ENCODE results near the gene GZMB. TPM values are rescaled to one million over a fixed set of nuclear protein-coding genes. Genes with fewer than 3 reads are reported as not detected.

Gene GZMB
- 1,000 to 10,000 TPM; 1,173 to 2,090 TPM for total RNA-seq

GRCh38 chr14:24634158-24634557, at the start of gene GZMB:
GZMB (minus strand) TSS chr14:24634190; CDS start chr14:24634160, 30 bp downstream.
- peaks cover 3% of the 10 kb centered on the region for H3K9me3 Mint-ChIP-seq
- DNase-seq (ENCODE audit: low spot score) = peak; percentile 95
- peaks cover 56 to 62% of the 10 kb centered on the region in 2 donors for H3K4me1 Mint-ChIP-seq (ENCODE audit: low read depth in 2 of 2)
- H3K27me3 Mint-ChIP-seq = no peaks in the 10 kb centered on the region
- peak within 1 kb of the TSS; percentile 99 to 100 for H3K27ac Mint-ChIP-seq
- peak within 1 kb of the TSS; percentile 98 for H3K4me3 Mint-ChIP-seq
- H3K36me3 Mint-ChIP-seq = peaks cover 33% of the 10 kb centered on the region
- peak; percentile 94 to 96 for ATAC-seq

DNA sequence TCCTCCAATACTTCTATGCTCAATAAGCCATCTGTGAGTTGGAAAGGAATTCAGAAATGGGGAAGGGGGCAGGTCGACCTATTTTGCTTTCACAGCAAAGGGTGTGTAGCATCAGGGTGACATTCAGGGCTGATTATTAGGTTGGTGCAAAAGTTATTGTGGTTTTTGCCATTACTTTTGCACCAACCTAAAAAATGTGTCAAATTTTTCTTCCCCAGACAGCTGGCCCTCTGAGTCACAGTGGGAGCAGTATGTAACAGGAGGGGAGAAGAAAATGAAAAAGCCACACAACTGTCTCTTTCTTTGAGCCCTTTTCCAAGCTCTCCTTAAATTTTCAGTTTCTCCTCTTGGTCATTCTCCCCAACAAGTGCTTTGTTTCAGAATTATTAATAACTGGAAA, 47.1 kb upstream of the GZMB start:
- Mint-ChIP-seq H3K4me1 (ENCODE audit: low read depth in 2 of 2) (peaks cover 59 to 74% of the 10 kb centered on the region in 2 donors), H3K27me3 (no peaks in the 10 kb centered on the region), H3K4me3 (peak overlapping the region; percentile 97), H3K27ac (peak overlapping the region; percentile 95 to 98), H3K36me3 (peaks cover 15% of the 10 kb centered on the region), H3K9me3 (peaks cover 3% of the 10 kb centered on the region)
- DNase-seq (ENCODE audit: low spot score) (no peak), ATAC-seq (no peak)

- no peaks in the 10 kb centered on the region for H3K27me3 Mint-ChIP-seq
- DNase-seq (ENCODE audit: low spot score) (no peak), ATAC-seq (peak; percentile 70 to 73)
- peak overlapping the region; percentile 97 for H3K4me3 Mint-ChIP-seq
- H3K27ac Mint-ChIP-seq = peak overlapping the region; percentile 95 to 98
- peaks cover 2% of the 10 kb centered on the region for H3K9me3 Mint-ChIP-seq
- H3K36me3 Mint-ChIP-seq = peaks cover 13% of the 10 kb centered on the region
- peaks cover 62 to 75% of the 10 kb centered on the region in 2 donors for H3K4me1 Mint-ChIP-seq (ENCODE audit: low read depth in 2 of 2)
Observed at GRCh38 chr14:24680516-24680915, 46.5 kb upstream of the GZMB start.

DNA sequence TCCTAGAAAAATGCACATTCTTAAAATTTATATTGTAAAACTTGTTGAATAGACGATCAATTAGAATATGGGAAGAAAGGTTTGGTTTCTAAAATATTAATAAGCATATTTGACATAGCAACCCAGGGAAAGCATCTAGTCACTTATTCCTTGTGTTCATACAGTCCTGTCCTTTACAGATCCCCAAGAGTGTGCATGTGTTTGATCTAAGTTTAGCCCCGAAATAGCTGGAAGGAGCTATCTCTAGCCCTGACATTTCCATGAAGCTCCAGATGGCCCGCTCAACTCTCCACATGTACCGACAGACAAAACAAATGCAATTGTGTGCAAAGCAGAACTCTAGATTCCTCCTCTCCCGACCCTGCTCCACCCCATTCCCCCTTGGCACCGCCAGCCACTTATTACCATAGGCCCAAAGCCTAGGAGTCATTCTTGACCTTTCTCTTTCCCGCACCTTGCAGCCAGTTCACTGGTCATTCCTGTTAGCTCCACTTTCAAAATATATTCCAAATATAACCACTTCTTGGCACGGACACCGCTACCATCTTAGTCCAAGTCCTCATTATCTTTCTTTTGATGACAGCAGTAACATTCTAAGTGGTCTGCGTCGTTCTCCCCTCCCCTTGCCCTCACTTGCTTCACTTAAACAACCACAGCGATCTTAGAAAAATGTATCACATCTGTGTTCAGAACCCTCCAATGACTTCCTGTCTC, 45.4 kb upstream of the GZMB start:
- peaks cover 67 to 82% of the 10 kb centered on the region in 2 donors for H3K4me1 Mint-ChIP-seq (ENCODE audit: low read depth in 2 of 2)
- DNase-seq (ENCODE audit: low spot score) = no peak
- H3K4me3 Mint-ChIP-seq = peak overlapping the region; percentile 97
- H3K27me3 Mint-ChIP-seq = no peaks in the 10 kb centered on the region
- no peaks in the 10 kb centered on the region for H3K9me3 Mint-ChIP-seq
- peak; percentile 25 to 70 for ATAC-seq
- peaks cover 9% of the 10 kb centered on the region for H3K36me3 Mint-ChIP-seq
- peak overlapping the region; percentile 95 to 98 for H3K27ac Mint-ChIP-seq

- peak overlapping the region; percentile 97 for H3K4me3 Mint-ChIP-seq
Observed at GRCh38 chr14:24678801-24679247, 44.8 kb upstream of the GZMB start.

DNA sequence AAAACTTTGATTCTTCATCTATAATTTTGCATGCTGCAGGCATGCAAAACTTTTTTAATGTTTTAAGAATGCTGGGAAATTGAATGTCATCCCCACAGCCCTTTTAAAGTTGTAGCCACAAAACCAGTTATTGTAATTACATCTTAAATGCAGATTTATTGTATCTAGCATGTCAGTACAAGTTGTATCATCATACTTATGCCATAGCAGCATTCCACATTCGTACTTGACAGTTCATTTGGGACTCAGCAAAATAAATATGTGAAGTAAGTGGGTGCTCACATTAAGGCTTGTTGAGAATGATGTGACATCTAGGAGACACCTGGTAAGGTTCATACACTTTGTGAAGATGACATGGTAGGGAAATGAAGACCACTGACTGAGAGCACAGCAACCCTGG, 44.0 kb upstream of the GZMB start:
- H3K4me3 Mint-ChIP-seq = peak overlapping the region; percentile 97
- H3K9me3 Mint-ChIP-seq = no peaks in the 10 kb centered on the region
- DNase-seq (ENCODE audit: low spot score) (no peak), ATAC-seq (no peak)
- H3K27me3 Mint-ChIP-seq = no peaks in the 10 kb centered on the region
- peaks cover 72 to 90% of the 10 kb centered on the region in 2 donors for H3K4me1 Mint-ChIP-seq (ENCODE audit: low read depth in 2 of 2)
- peak overlapping the region; percentile 95 to 98 for H3K27ac Mint-ChIP-seq
- peaks cover 6% of the 10 kb centered on the region for H3K36me3 Mint-ChIP-seq

More at GRCh38 chr14:24678801-24679247, 44.8 kb upstream of the GZMB start:
- no peaks in the 10 kb centered on the region for H3K27me3 Mint-ChIP-seq
- peaks cover 68 to 86% of the 10 kb centered on the region in 2 donors for H3K4me1 Mint-ChIP-seq (ENCODE audit: low read depth in 2 of 2)
- DNase-seq (ENCODE audit: low spot score) (peak; percentile 88), ATAC-seq (peak; percentile 80 to 88)
- H3K27ac Mint-ChIP-seq = peak overlapping the region; percentile 95 to 98
- H3K9me3 Mint-ChIP-seq = no peaks in the 10 kb centered on the region
- H3K36me3 Mint-ChIP-seq = peaks cover 9% of the 10 kb centered on the region

- peak; percentile 75 for DNase-seq (ENCODE audit: low spot score)
- peak; percentile 59 to 67 for ATAC-seq
- Mint-ChIP-seq H3K4me1 (ENCODE audit: low read depth in 2 of 2) (peaks cover 72 to 92% of the 10 kb centered on the region in 2 donors), H3K27ac (peak overlapping the region; percentile 95 to 98), H3K4me3 (peak overlapping the region; percentile 97), H3K36me3 (peaks cover 6% of the 10 kb centered on the region), H3K27me3 (no peaks in the 10 kb centered on the region), H3K9me3 (no peaks in the 10 kb centered on the region)
Observed at GRCh38 chr14:24674204-24674970, 40.4 kb upstream of the GZMB start.

DNA sequence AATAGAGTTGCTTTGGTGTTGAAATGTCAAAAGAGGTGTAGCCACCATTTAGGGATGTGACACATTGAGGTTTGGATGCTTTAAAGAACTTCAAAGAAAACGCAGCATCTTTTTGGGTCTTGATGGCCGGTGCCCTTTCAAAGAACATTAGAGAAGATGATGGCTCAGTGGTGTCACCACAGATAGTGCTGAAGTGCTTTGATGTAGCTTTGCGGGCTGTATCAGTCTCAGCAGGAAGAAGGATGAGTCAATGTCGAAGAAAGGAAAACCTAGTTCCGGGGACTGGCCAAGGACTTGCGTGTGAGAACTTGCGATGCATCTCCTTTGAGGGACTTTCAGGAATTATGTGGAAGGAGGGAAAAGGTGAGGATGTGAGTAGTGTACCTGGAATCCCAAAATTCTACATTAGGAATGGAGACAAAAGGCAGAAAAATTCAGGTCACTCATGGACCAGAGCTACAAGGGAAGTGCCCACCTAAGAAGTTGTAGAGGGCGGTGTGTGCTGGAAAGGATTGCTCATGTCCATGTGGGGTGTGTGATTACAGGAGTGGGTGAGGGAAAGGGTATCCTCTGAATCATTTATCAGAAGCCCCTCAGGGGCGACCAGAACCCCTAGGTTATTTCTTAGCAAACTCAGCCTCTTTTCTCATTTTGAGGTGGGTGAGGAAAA, 39.7 kb upstream of the GZMB start:
- peak overlapping the region; percentile 95 to 98 for H3K27ac Mint-ChIP-seq
- no peaks in the 10 kb centered on the region for H3K9me3 Mint-ChIP-seq
- no peaks in the 10 kb centered on the region for H3K27me3 Mint-ChIP-seq
- ATAC-seq (peak; percentile 89 to 90), DNase-seq (ENCODE audit: low spot score) (peak; percentile 87)
- peak overlapping the region; percentile 97 for H3K4me3 Mint-ChIP-seq
- peaks cover 6% of the 10 kb centered on the region for H3K36me3 Mint-ChIP-seq
- peaks cover 71 to 90% of the 10 kb centered on the region in 2 donors for H3K4me1 Mint-ChIP-seq (ENCODE audit: low read depth in 2 of 2)

DNA sequence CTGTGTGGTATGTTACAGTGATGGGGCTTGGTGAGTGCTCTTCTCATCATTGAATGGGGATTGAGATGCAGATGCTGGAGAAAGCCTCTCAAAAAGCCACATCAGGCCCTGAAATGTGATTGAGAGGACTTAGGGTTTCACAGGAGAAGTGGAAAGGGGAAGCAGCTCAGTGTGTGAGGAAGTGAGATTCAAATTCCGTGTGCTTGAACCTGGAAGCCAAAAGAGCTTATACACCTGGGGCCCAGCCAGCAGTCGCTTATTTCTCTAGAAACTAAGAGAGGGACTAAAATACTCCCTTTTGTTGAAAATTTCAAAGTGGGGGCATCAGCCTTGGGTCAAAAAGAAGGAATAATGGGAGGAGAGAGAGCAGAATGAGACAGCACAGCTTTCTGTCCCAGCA, 39.1 kb upstream of the GZMB start:
- Mint-ChIP-seq H3K4me1 (ENCODE audit: low read depth in 2 of 2) (peaks cover 69 to 88% of the 10 kb centered on the region in 2 donors), H3K36me3 (peaks cover 7% of the 10 kb centered on the region), H3K27ac (peak overlapping the region; percentile 95 to 98), H3K9me3 (peaks cover 1% of the 10 kb centered on the region), H3K4me3 (peak overlapping the region; percentile 97), H3K27me3 (no peaks in the 10 kb centered on the region)
- no peak for ATAC-seq
- no peak for DNase-seq (ENCODE audit: low spot score)

DNA sequence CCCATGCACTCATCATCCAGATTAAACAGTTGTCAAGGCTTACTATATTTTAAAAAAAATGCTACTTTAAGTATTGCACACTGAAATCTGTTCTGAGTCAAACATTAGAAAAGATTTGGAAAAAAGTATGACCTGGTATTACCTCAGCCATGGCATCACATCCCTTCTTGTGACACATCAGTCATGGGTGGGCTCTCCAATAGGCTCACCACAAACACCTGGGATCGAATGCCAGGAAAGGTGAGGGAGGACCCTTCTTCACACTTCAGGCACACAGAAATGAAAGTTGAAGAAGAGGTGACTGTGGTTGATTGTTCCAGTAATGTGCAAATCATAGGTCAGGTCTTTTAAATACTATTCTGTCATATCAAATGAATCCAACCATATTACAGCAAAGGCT, 36.6 kb upstream of the GZMB start:
- Mint-ChIP-seq H3K9me3 (peaks cover 5% of the 10 kb centered on the region), H3K4me1 (ENCODE audit: low read depth in 2 of 2) (peaks cover 72 to 85% of the 10 kb centered on the region in 2 donors), H3K27me3 (no peaks in the 10 kb centered on the region), H3K27ac (peak overlapping the region; percentile 95 to 98), H3K36me3 (peaks cover 6% of the 10 kb centered on the region), H3K4me3 (peak overlapping the region; percentile 56)
- peak; percentile 32 to 47 for ATAC-seq
- DNase-seq (ENCODE audit: low spot score) = peak; percentile 80

DNA sequence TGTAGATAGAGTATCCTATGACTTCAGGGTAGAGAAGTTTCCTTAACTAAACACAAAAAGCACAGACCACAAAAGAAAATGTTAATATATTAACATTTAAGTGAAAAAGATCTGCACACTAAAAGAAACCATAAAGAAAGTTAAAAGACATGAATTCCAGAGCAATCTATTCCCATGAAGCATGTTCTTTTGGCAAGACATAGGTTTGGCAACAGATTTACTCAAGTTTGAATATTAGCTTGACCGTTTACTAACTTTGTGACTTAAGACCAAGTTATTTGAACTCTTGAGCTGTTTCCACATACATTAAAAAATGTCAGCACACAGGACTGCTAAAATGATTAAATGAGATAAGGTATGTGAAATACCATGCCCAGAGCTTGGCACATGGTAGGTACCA, 35.7 kb upstream of the GZMB start:
- H3K27me3 Mint-ChIP-seq = no peaks in the 10 kb centered on the region
- peak overlapping the region; percentile 10 for H3K4me3 Mint-ChIP-seq
- H3K4me1 Mint-ChIP-seq (ENCODE audit: low read depth in 2 of 2) = peaks cover 74 to 85% of the 10 kb centered on the region in 2 donors
- H3K27ac Mint-ChIP-seq = peak overlapping the region; percentile 95 to 98
- ATAC-seq (no peak), DNase-seq (ENCODE audit: low spot score) (no peak)
- peaks cover 5% of the 10 kb centered on the region for H3K9me3 Mint-ChIP-seq
- peaks cover 6% of the 10 kb centered on the region for H3K36me3 Mint-ChIP-seq

DNA sequence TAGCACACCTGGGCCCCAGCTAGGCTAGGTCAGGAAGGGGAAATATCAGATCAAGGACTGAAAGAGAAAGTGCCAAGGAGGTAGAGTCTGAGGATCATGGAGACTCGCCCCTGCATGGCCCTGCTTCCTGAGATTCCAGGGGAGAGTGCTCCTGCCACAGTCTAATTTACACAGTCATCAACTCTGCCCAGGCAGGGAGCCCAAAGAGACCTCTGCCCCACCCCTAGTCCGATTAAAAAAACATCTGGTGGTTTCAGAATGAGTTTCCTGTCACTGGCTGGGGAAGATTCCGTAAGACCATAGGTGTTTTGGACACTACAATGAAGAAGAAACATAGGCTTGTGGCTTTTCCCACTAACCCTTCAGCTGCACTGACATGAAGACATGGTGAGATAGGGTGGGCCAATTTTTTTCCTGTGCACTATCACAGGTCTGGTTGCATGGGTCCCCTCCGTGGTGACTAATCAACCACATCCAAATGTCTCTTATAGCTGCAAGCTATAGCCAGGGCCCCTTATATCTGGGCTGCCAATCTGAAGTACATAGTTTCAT, 31.5 kb upstream of the GZMB start:
- peak overlapping the region; percentile 93 to 94 for H3K27ac Mint-ChIP-seq
- peaks cover 5% of the 10 kb centered on the region for H3K9me3 Mint-ChIP-seq
- H3K4me1 Mint-ChIP-seq (ENCODE audit: low read depth in 2 of 2) = peaks cover 82 to 90% of the 10 kb centered on the region in 2 donors
- ATAC-seq (peak; percentile 93 to 94), DNase-seq (ENCODE audit: low spot score) (peak; percentile 87)
- peak overlapping the region; percentile 78 for H3K4me3 Mint-ChIP-seq
- H3K36me3 Mint-ChIP-seq = peaks cover 6% of the 10 kb centered on the region
- no peaks in the 10 kb centered on the region for H3K27me3 Mint-ChIP-seq

DNA sequence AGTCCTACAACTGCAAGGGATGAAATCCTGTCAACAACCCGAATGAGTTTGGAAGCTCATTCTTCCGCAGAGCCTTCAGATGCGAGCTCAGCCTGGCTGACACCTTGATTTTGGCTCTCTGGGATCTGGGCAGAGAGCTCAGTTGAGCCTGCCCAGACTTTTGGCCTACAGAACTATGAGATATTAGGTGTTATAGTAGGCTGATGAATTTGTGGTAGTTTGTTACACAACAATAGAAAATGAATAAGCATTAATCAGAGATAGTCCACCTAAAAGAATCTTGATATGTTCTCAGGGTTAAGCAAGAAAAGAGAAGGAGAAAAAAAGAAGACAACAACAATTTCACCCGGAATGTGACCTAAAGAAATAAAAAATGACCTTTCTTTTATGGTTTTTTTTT, 30.4 kb upstream of the GZMB start:
- H3K27ac Mint-ChIP-seq = peak overlapping the region; percentile 93 to 94
- H3K27me3 Mint-ChIP-seq = no peaks in the 10 kb centered on the region
- H3K4me1 Mint-ChIP-seq (ENCODE audit: low read depth in 2 of 2) = peaks cover 83 to 89% of the 10 kb centered on the region in 2 donors
- DNase-seq (ENCODE audit: low spot score) = no peak
- peaks cover 6% of the 10 kb centered on the region for H3K36me3 Mint-ChIP-seq
- ATAC-seq = no peak
- H3K4me3 Mint-ChIP-seq = peak overlapping the region; percentile 78
- H3K9me3 Mint-ChIP-seq = peaks cover 5% of the 10 kb centered on the region
